Measurements from ENCODE around the gene SYK.
A peak's percentile ranks its signal among the peaks of the same experiment; 100 is the strongest.
"Not testable (repeated sequence)": the region's sequence is repeated elsewhere in the genome, so short reads cannot be mapped to it uniquely, and the experiment has no call there.

SYK gene

DNA sequence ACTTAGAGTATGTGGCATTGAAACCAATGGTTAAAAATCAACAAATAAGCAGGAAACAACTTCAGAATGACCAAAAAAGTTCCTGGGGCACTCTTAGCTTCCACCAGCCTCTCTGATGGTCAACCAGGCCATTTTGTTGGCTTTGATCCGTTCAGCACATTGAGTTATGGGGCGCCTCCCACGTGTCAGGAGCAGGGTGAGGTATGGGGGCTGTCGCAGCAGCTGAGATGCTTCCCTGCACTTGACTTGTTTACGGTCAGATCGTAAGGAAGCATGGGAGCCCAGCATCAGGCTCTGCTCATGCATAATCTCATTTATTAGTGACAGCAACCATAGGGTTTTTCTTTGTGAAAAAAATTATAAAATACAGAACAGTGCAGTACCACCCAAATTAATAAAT is 16.7 kb downstream of the SYK start:
- DNase-seq, result no peak
- H3K14ac ChIP-seq (ENCODE audit: low read length in 2 of 2), result no peak overlapping the region

DNA sequence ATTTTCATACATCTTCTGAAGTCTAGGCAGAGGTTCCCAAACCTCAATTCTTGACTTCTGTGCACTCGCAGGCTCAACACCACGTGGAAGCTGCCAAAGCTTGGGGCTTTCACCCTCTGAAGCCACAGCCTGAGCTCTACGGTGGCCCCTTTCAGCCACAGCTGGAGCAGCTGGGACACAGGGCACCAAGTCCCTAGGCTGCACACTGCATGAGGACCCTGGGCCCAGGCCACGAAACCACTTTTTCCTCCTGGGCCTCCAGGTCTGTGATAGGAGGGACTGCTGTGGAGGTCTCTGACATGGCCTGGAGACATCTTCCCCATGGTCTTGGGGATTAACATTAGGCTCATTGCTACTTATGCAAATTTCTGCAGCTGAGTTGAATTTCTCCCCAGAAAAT is 18.8 kb downstream of the SYK start:
- Histone ChIP-seq H4K91ac (ENCODE audit: low read length) (peak overlapping the region; percentile 59), H4K8ac (ENCODE audit: low read length) (peak overlapping the region; percentile 39), H2BK12ac (ENCODE audit: low read length in 2 of 2) (peak overlapping the region in 1 of 2 experiments; percentile 88)
- H3K27ac ChIP-seq (ENCODE audit: low read length, poor library complexity, severe bottlenecking); H3K27me3 ChIP-seq (ENCODE audit: control insufficient read depth in 1 of 2, insufficient read depth in 1 of 2, low read length in 2 of 2); DNase-seq; H3K14ac ChIP-seq (ENCODE audit: low read length in 2 of 2); H2BK5ac ChIP-seq (ENCODE audit: low read depth, low read length, poor library complexity, severe bottlenecking); H3K18ac ChIP-seq (ENCODE audit: low read depth in 1 of 2, low read length in 2 of 2); H3K9me3 ChIP-seq (ENCODE audit: control insufficient read depth, low read length); H3K4me3 ChIP-seq (ENCODE audit: insufficient read depth in 1 of 2, low read depth in 1 of 2, low read length in 2 of 2); H2AFZ ChIP-seq (ENCODE audit: low read depth, low read length); H2BK15ac ChIP-seq (ENCODE audit: low read depth, poor library complexity, severe bottlenecking); H3K4me1 ChIP-seq (ENCODE audit: control insufficient read depth, insufficient read depth, low read depth, low read length); H3K4me2 ChIP-seq (ENCODE audit: low read length, poor library complexity, severe bottlenecking); H2AK5ac ChIP-seq (ENCODE audit: low read length, severe bottlenecking); H3K23ac ChIP-seq (ENCODE audit: low read length in 2 of 2); H3K36me3 ChIP-seq (ENCODE audit: control insufficient read depth in 1 of 2, insufficient read depth in 2 of 2, low read depth in 1 of 2, low read length in 2 of 2); H2BK120ac ChIP-seq (ENCODE audit: low read depth, low read length); H3K4ac ChIP-seq (ENCODE audit: low read depth in 1 of 2, low read length in 2 of 2); H3K79me1 ChIP-seq (replicated peaks; ENCODE audit: low read length, poor library complexity, severe bottlenecking); H3K9ac ChIP-seq (ENCODE audit: low read length): not testable (repeated sequence)
- WGBS, result 95% methylated on average over 3 of the region's 4 CpGs

More for the DNA sequence above, 16.7 kb downstream of the SYK start:
- Histone ChIP-seq H2AK5ac (ENCODE audit: low read length, severe bottlenecking) (peak overlapping the region; percentile 14), H3K4me3 (ENCODE audit: insufficient read depth in 1 of 2, low read depth in 1 of 2, low read length in 2 of 2) (no peak overlapping the region), H2BK15ac (ENCODE audit: low read depth, poor library complexity, severe bottlenecking) (no peak overlapping the region), H3K23ac (ENCODE audit: low read length in 2 of 2) (no peak overlapping the region), H3K4ac (ENCODE audit: low read depth in 1 of 2, low read length in 2 of 2) (peak overlapping the region in 1 of 2 experiments; percentile 10), H2BK120ac (ENCODE audit: low read depth, low read length) (no peak overlapping the region), H3K4me2 (ENCODE audit: low read length, poor library complexity, severe bottlenecking) (no peak overlapping the region), H3K36me3 (ENCODE audit: control insufficient read depth in 1 of 2, insufficient read depth in 2 of 2, low read depth in 1 of 2, low read length in 2 of 2) (peaks cover 0 to 3% of the 10 kb centered on the region in 2 experiments), H2AFZ (ENCODE audit: low read depth, low read length) (no peak overlapping the region), H2BK12ac (ENCODE audit: low read length in 2 of 2) (peak overlapping the region in 1 of 2 experiments; percentile 54), H3K27me3 (ENCODE audit: control insufficient read depth in 1 of 2, insufficient read depth in 1 of 2, low read length in 2 of 2) (no peaks in the 10 kb centered on the region), H3K18ac (ENCODE audit: low read depth in 1 of 2, low read length in 2 of 2) (no peak overlapping the region), H4K8ac (ENCODE audit: low read length) (no peak overlapping the region), H2BK5ac (ENCODE audit: low read depth, low read length, poor library complexity, severe bottlenecking) (no peak overlapping the region), H3K4me1 (ENCODE audit: control insufficient read depth, insufficient read depth, low read depth, low read length) (peaks cover 4% of the 10 kb centered on the region), H3K79me1 (replicated peaks; ENCODE audit: low read length, poor library complexity, severe bottlenecking) (peaks cover 13% of the 10 kb centered on the region), H4K91ac (ENCODE audit: low read length) (peak overlapping the region; percentile 8), H3K27ac (ENCODE audit: low read length, poor library complexity, severe bottlenecking) (no peak overlapping the region), H3K9me3 (ENCODE audit: control insufficient read depth, low read length) (no peaks in the 10 kb centered on the region), H3K9ac (ENCODE audit: low read length) (no peak overlapping the region)
- 55% methylated on average over 4 of the region's 6 CpGs for WGBS

DNA sequence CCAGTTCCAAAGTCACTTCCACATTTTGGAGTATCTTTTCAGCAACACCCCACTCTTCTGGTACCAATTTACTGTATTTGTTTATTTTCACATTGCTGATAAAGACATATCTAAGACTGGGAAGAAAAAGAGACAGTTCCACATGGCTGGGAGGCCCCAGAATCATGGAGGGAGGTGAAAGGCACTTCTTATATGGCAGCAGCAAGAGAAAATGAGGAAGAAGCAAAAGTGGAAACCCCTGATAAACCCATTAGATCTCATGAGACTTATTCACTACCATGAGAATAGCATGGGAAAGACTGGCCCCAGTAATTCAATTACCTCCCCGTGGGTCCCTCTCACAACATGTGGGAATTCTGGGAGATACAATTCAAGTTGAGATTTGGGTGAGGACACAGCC is 19.6 kb downstream of the SYK start:
- H3K36me3 ChIP-seq (ENCODE audit: control insufficient read depth in 1 of 2, insufficient read depth in 2 of 2, low read depth in 1 of 2, low read length in 2 of 2); H3K9ac ChIP-seq (ENCODE audit: low read length); H3K27ac ChIP-seq (ENCODE audit: low read length, poor library complexity, severe bottlenecking); H3K9me3 ChIP-seq (ENCODE audit: control insufficient read depth, low read length); H2BK12ac ChIP-seq (ENCODE audit: low read length in 2 of 2); H4K8ac ChIP-seq (ENCODE audit: low read length); H2BK120ac ChIP-seq (ENCODE audit: low read depth, low read length); H3K4me1 ChIP-seq (ENCODE audit: control insufficient read depth, insufficient read depth, low read depth, low read length); H3K4me3 ChIP-seq (ENCODE audit: insufficient read depth in 1 of 2, low read depth in 1 of 2, low read length in 2 of 2); DNase-seq; H3K79me1 ChIP-seq (replicated peaks; ENCODE audit: low read length, poor library complexity, severe bottlenecking); H3K23ac ChIP-seq (ENCODE audit: low read length in 2 of 2); H2BK15ac ChIP-seq (ENCODE audit: low read depth, poor library complexity, severe bottlenecking); H3K14ac ChIP-seq (ENCODE audit: low read length in 2 of 2); H3K18ac ChIP-seq (ENCODE audit: low read depth in 1 of 2, low read length in 2 of 2); H2AK5ac ChIP-seq (ENCODE audit: low read length, severe bottlenecking); H4K91ac ChIP-seq (ENCODE audit: low read length); H2AFZ ChIP-seq (ENCODE audit: low read depth, low read length); H3K4me2 ChIP-seq (ENCODE audit: low read length, poor library complexity, severe bottlenecking); H3K27me3 ChIP-seq (ENCODE audit: control insufficient read depth in 1 of 2, insufficient read depth in 1 of 2, low read length in 2 of 2); H3K4ac ChIP-seq (ENCODE audit: low read depth in 1 of 2, low read length in 2 of 2); H2BK5ac ChIP-seq (ENCODE audit: low read depth, low read length, poor library complexity, severe bottlenecking): not testable (repeated sequence)
- WGBS, result 87% methylated on average over 1 of the region's 1 CpG

DNA sequence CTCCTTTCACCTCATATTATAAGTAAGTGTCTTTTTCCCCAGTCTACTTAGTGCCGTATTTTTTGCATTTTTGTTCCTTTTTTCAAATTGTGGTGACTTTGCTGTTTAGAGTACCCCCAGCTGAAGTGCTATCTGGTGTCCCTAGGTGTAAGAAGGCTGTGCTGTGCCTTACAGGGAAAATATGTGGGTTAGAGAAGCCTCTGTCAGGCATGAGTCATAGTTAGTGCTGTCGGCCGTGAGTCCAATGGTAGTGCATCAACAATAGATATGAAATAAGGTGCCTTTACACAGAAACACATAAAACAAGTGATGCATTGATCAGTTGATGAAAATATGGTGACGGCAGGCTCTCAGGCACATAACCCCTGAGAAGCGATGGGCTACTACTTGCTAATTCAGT is 20.1 kb downstream of the SYK start:
- Histone ChIP-seq H3K27ac (ENCODE audit: low read length, poor library complexity, severe bottlenecking) (no peak overlapping the region), H3K4me1 (ENCODE audit: control insufficient read depth, insufficient read depth, low read depth, low read length) (no peaks in the 10 kb centered on the region), H2BK120ac (ENCODE audit: low read depth, low read length) (no peak overlapping the region), H2AK5ac (ENCODE audit: low read length, severe bottlenecking) (no peak overlapping the region), H4K91ac (ENCODE audit: low read length) (no peak overlapping the region), H3K23ac (ENCODE audit: low read length in 2 of 2) (no peak overlapping the region), H4K8ac (ENCODE audit: low read length) (no peak overlapping the region), H3K9ac (ENCODE audit: low read length) (no peak overlapping the region), H2BK12ac (ENCODE audit: low read length in 2 of 2) (no peak overlapping the region), H2AFZ (ENCODE audit: low read depth, low read length) (no peak overlapping the region), H3K4me2 (ENCODE audit: low read length, poor library complexity, severe bottlenecking) (no peak overlapping the region), H3K27me3 (ENCODE audit: control insufficient read depth in 1 of 2, insufficient read depth in 1 of 2, low read length in 2 of 2) (peaks cover 0 to 11% of the 10 kb centered on the region in 2 experiments), H3K36me3 (ENCODE audit: control insufficient read depth in 1 of 2, insufficient read depth in 2 of 2, low read depth in 1 of 2, low read length in 2 of 2) (peaks cover 0 to 3% of the 10 kb centered on the region in 2 experiments), H3K14ac (ENCODE audit: low read length in 2 of 2) (no peak overlapping the region), H3K4me3 (ENCODE audit: insufficient read depth in 1 of 2, low read depth in 1 of 2, low read length in 2 of 2) (no peak overlapping the region), H2BK5ac (ENCODE audit: low read depth, low read length, poor library complexity, severe bottlenecking) (no peak overlapping the region), H2BK15ac (ENCODE audit: low read depth, poor library complexity, severe bottlenecking) (no peak overlapping the region), H3K18ac (ENCODE audit: low read depth in 1 of 2, low read length in 2 of 2) (no peak overlapping the region), H3K79me1 (replicated peaks; ENCODE audit: low read length, poor library complexity, severe bottlenecking) (peaks cover 8% of the 10 kb centered on the region), H3K9me3 (ENCODE audit: control insufficient read depth, low read length) (no peaks in the 10 kb centered on the region), H3K4ac (ENCODE audit: low read depth in 1 of 2, low read length in 2 of 2) (no peak overlapping the region)
- DNase-seq, result peak; percentile 54
- 89% methylated on average over 2 of the region's 5 CpGs for WGBS

Measured in mesenchymal stem cell (in vitro differentiated cells and primary cell).